ENCODE data around the gene FBRSL1. TPM values are rescaled to one million over a fixed set of nuclear protein-coding genes. Genes with fewer than 3 reads are reported as not detected.

FBRSL1 gene
- total RNA-seq, 1 experiment from 2014 or later = 45.3 TPM

DNA sequence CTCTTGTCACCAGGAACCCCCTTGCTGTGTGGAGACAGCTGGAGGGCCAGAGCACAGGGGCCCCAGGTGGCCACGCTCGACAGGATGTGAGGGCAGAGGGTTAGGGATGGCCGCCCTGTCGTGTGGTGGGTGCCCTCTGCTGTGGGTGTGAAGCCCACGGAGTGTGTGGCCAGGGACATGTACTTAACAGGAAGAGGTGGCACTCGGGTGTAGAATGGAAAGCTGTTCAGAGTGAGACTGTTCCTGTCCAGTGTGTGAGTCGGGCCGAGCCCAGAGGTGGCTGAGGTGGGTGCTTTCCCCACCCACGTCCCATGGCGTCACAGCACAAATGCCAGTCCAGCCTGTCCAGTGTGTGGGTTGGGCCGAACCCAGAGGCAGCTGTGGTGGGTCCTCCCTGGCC, 47.1 kb downstream of the FBRSL1 start:
- Histone ChIP-seq H3K4me3 (ENCODE audit: low read length) (no peak overlapping the region), H3F3A (ENCODE audit: low read length, unreplicated experiment) (no peaks in the 10 kb centered on the region), H2AFZ (ENCODE audit: low read length) (no peak overlapping the region), H3K79me2 (ENCODE audit: low read length) (no peaks in the 10 kb centered on the region), H3K27ac (ENCODE audit: low read length) (no peak overlapping the region), H3K36me3 (ENCODE audit: low read depth, low read length) (no peaks in the 10 kb centered on the region), H3K9me2 (replicated peaks; ENCODE audit: low read length) (no peaks in the 10 kb centered on the region), H3K9me3 (ENCODE audit: low read length) (no peaks in the 10 kb centered on the region), H3K9ac (ENCODE audit: low read length) (no peak overlapping the region), H4K20me1 (ENCODE audit: low read length) (no peaks in the 10 kb centered on the region), H3K4me1 (ENCODE audit: insufficient read depth, low read length) (no peaks in the 10 kb centered on the region), H3K4me2 (ENCODE audit: low read length) (no peak overlapping the region), H3K27me3 (ENCODE audit: low read length) (no peaks in the 10 kb centered on the region)
- no TSS peak for BruUV-seq (replicated peaks)
- ChIA-PET CTCF (no interaction called here), POLR2A (ENCODE audit: unreplicated experiment) (no interaction called here)
- DNase-seq (no peak), ATAC-seq (no peak)
- TF ChIP-seq EZH2phosphoT487 (IDR thresholded peaks at IDR 0.05; ENCODE audit: borderline replicate concordance, low read length) (no peak), EZH2 (IDR thresholded peaks at IDR 0.05; ENCODE audit: low read length, unreplicated experiment) (no peak), CTCF (conservative IDR thresholded peaks at IDR 0.05; ENCODE audit: low read depth, low read length) (no peak)
- intact Hi-C loops (cut with micrococcal nuclease) = no loop called here

GRCh38 chr12:132537836-132538662, 48.1 kb downstream of the FBRSL1 start:
- H3K4me1 ChIP-seq (ENCODE audit: insufficient read depth, low read length) = no peaks in the 10 kb centered on the region
- POLR2A ChIA-PET (ENCODE audit: unreplicated experiment) = no interaction called here
- intact Hi-C loops (cut with micrococcal nuclease) = no loop called here
- no peak overlapping the region for H3K4me2 ChIP-seq (ENCODE audit: low read length)
- H3K9me2 ChIP-seq (replicated peaks; ENCODE audit: low read length) = no peaks in the 10 kb centered on the region
- DNase-seq = no peak
- no peaks in the 10 kb centered on the region for H4K20me1 ChIP-seq (ENCODE audit: low read length)
- H2AFZ ChIP-seq (ENCODE audit: low read length) = no peak overlapping the region
- BruUV-seq (replicated peaks) = no TSS peak
- CTCF ChIA-PET = no interaction called here
- H3K9me3 ChIP-seq (ENCODE audit: low read length) = no peaks in the 10 kb centered on the region
- no peak overlapping the region for H3K4me3 ChIP-seq (ENCODE audit: low read length)
- peak; percentile 25; the same call in 1 of the 2 replicates for ATAC-seq
- H3K79me2 ChIP-seq (ENCODE audit: low read length) = no peaks in the 10 kb centered on the region
- no peak overlapping the region for H3K27ac ChIP-seq (ENCODE audit: low read length)
- H3F3A ChIP-seq (ENCODE audit: low read length, unreplicated experiment) = no peaks in the 10 kb centered on the region
- TF ChIP-seq CTCF (conservative IDR thresholded peaks at IDR 0.05; ENCODE audit: low read depth, low read length) = no peak
- TF ChIP-seq EZH2phosphoT487 (IDR thresholded peaks at IDR 0.05; ENCODE audit: borderline replicate concordance, low read length) = no peak
- no peak for TF ChIP-seq EZH2 (IDR thresholded peaks at IDR 0.05; ENCODE audit: low read length, unreplicated experiment)
- no peaks in the 10 kb centered on the region for H3K27me3 ChIP-seq (ENCODE audit: low read length)
- no peak overlapping the region for H3K9ac ChIP-seq (ENCODE audit: low read length)
- no peaks in the 10 kb centered on the region for H3K36me3 ChIP-seq (ENCODE audit: low read depth, low read length)

GRCh38 chr12:132538663-132538990, 48.7 kb downstream of the FBRSL1 start:
- ChIA-PET POLR2A (ENCODE audit: unreplicated experiment) (no interaction called here), CTCF (no interaction called here)
- intact Hi-C loops (cut with micrococcal nuclease) = no loop called here
- H3K27ac ChIP-seq (ENCODE audit: low read length) = no peak overlapping the region
- no peaks in the 10 kb centered on the region for H3K9me2 ChIP-seq (replicated peaks; ENCODE audit: low read length)
- ATAC-seq = no peak
- H3K4me2 ChIP-seq (ENCODE audit: low read length) = no peak overlapping the region
- BruUV-seq (replicated peaks) = no TSS peak
- no peaks in the 10 kb centered on the region for H3K27me3 ChIP-seq (ENCODE audit: low read length)
- no peak for DNase-seq
- H3K36me3 ChIP-seq (ENCODE audit: low read depth, low read length) = no peaks in the 10 kb centered on the region; the same call in 1 of the 2 replicates
- H3K9me3 ChIP-seq (ENCODE audit: low read length) = no peaks in the 10 kb centered on the region
- no peaks in the 10 kb centered on the region for H3K4me1 ChIP-seq (ENCODE audit: insufficient read depth, low read length)
- H3K79me2 ChIP-seq (ENCODE audit: low read length) = no peaks in the 10 kb centered on the region
- TF ChIP-seq CTCF (conservative IDR thresholded peaks at IDR 0.05; ENCODE audit: low read depth, low read length) (no peak), EZH2phosphoT487 (IDR thresholded peaks at IDR 0.05; ENCODE audit: borderline replicate concordance, low read length) (no peak), EZH2 (IDR thresholded peaks at IDR 0.05; ENCODE audit: low read length, unreplicated experiment) (no peak)
- no peak overlapping the region for H3K9ac ChIP-seq (ENCODE audit: low read length)
- H3K4me3 ChIP-seq (ENCODE audit: low read length) = no peak overlapping the region
- H2AFZ ChIP-seq (ENCODE audit: low read length) = no peak overlapping the region
- H4K20me1 ChIP-seq (ENCODE audit: low read length) = no peaks in the 10 kb centered on the region
- no peaks in the 10 kb centered on the region for H3F3A ChIP-seq (ENCODE audit: low read length, unreplicated experiment)

Data from PC-3 (cell line).